Transverse colon (tissue), 4 donors: Measurements from ENCODE around the gene VPS36.

Experiments
- EP300 ChIP-seq: sonication (generic); formaldehyde crosslinking; IDR thresholded peaks from one replicate; pipeline ENCODE4 v1.6.1; 2017; ENCODE audit warnings: antibody characterized with exemption, low read depth
- POLR2A ChIP-seq: fragments of 450-650 bp; IDR thresholded peaks from one replicate; pipeline ENCODE4 v1.6.1; 2016; ENCODE audit warnings: antibody characterized with exemption, mild to moderate bottlenecking, moderate library complexity
- POLR2AphosphoS5 ChIP-seq, 3 donors: sonication (generic); formaldehyde crosslinking; IDR thresholded peaks; one replicate each; pipeline ENCODE4 v1.6.1; 2016; ENCODE audit warnings: antibody characterized with exemption in 3 of 3
- TF ChIP-seq, protein P1 (sequence below), 5 experiments: fragments of 200-600 bp in 3 of 5; fragments of 450-650 bp in 2 of 5; sonication (generic) in 3 of 5; IDR thresholded peaks; 1 replicate in 2 of 5; 2 replicates in 3 of 5; pipeline ENCODE4 v1.5.1; 2016 to 2017; ENCODE audit warnings: antibody characterized with exemption in 5 of 5, inconsistent platforms in 3 of 5, mild to moderate bottlenecking in 2 of 5, moderate library complexity in 1 of 5

DNA sequence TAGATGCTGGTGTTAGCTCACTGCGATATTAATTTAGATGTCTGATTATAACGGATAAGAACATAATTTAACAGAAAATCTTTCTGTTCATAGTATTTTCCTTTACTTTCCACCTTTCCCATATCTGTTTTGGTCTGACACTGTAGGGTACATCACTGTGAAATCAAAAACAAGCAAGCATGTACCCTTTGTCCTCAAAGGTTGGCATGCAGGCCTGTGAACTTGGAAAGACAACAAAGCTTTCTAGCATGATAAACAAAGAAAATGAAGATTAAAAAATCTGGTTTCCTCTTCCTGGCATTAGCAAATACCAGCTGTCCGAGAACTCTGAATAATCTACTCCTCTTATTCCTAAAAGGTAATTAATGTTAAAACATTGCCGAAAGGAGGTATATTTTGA is 76.0 kb downstream of the VPS36 start:
- TF ChIP-seq, protein P1, sequence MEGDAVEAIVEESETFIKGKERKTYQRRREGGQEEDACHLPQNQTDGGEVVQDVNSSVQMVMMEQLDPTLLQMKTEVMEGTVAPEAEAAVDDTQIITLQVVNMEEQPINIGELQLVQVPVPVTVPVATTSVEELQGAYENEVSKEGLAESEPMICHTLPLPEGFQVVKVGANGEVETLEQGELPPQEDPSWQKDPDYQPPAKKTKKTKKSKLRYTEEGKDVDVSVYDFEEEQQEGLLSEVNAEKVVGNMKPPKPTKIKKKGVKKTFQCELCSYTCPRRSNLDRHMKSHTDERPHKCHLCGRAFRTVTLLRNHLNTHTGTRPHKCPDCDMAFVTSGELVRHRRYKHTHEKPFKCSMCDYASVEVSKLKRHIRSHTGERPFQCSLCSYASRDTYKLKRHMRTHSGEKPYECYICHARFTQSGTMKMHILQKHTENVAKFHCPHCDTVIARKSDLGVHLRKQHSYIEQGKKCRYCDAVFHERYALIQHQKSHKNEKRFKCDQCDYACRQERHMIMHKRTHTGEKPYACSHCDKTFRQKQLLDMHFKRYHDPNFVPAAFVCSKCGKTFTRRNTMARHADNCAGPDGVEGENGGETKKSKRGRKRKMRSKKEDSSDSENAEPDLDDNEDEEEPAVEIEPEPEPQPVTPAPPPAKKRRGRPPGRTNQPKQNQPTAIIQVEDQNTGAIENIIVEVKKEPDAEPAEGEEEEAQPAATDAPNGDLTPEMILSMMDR (IDR thresholded peaks at IDR 0.05) = no peak
- TF ChIP-seq POLR2AphosphoS5 (IDR thresholded peaks at IDR 0.05) (no peak), POLR2A (no peak), EP300 (no peak)
